ENCODE measurements around the gene CLDN7. TPM values are rescaled to one million over a fixed set of nuclear protein-coding genes. Genes with fewer than 3 reads are reported as not detected.

CLDN7 gene
- total and polyA plus RNA-seq, 9 donors: 0.28 to 8.8 (median 1.5) TPM

DNA sequence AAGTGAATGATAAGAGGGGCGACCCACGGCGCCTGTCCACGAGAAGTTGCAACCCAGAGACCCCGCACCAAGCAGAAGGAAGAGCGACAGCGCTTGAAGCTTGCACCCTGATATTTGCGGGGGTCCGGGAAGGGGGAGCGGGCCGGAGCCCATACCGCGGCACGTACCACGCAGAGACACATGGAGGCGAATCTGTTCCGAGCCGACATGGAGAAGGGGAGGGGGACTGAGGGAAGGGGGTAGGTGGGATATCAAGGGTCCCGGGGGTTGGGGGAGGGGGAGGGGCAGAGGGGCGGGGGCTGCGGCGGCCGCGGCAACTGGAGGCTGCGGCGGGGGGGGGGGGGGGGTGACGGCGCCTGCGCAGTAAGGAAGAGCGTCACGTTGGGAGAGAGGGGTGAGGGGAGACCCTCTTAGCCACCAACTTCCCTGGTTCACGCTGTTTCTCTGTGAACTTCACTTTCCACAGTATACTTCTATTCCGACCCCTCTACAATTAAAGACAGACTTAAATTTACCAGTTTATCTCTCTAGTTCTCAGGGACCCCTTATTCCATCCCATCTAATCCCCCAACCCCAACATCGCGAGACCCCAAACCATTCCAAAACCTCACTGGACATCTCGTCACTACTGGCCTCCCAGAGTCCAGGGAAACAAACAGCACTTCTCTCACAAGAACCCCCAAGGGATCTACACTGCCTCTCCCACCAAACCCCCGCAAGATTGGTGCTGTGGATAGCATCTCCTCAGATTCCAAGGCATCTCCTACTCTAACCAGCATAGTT, 50.6 kb downstream of the CLDN7 start:
- Histone ChIP-seq H3K36me3 (ENCODE audit: control insufficient read depth, insufficient read depth, low read length) (no peaks in the 10 kb centered on the region), H3K27ac (ENCODE audit: low read length) (no peak overlapping the region), H3K4me1 (ENCODE audit: control insufficient read depth, insufficient read depth, low read length) (peaks cover 58% of the 10 kb centered on the region), H3K4me3 (ENCODE audit: low read length) (no peak overlapping the region), H3K9me3 (replicated peaks; ENCODE audit: control insufficient read depth, low read depth, low read length) (no peaks in the 10 kb centered on the region), H3K27me3 (ENCODE audit: control insufficient read depth, insufficient read depth, low read length) (peaks cover 7% of the 10 kb centered on the region)
- 13% methylated on average over 12 of the region's 37 CpGs for WGBS (ENCODE audit: insufficient coverage)
- no peak for DNase-seq

Other genes with a start within 250 kb of the CLDN7 start
Only the 30 nearest of the 35 such genes appear.
- gene SLC16A11, start 218.4 kb downstream of the CLDN7 start, total RNA-seq: 0.04 TPM
- gene SLC16A11, start 218.4 kb downstream of the CLDN7 start, polyA plus RNA-seq (ENCODE audit: insufficient read depth in 1 of 8, insufficient read length in 8 of 8, low replicate concordance in 1 of 8): under 1 TPM in 7 of 8 donors, not detected in 1; 0.10 to 0.37 (median 0.15) TPM
- gene CLEC10A, start 182.2 kb downstream of the CLDN7 start, total RNA-seq: 1.9 TPM
- gene CLEC10A, start 182.2 kb downstream of the CLDN7 start, polyA plus RNA-seq (ENCODE audit: insufficient read depth in 1 of 8, insufficient read length in 8 of 8, low replicate concordance in 1 of 8): 1 to 10 TPM in 7 of 8 donors, under 1 TPM in 1; 0.96 to 1.9 (median 1.5) TPM
- gene ASGR2, start 147.7 kb downstream of the CLDN7 start, total RNA-seq: 0.04 TPM
- gene ASGR2, start 147.7 kb downstream of the CLDN7 start, polyA plus RNA-seq (ENCODE audit: insufficient read depth in 1 of 8, insufficient read length in 8 of 8, low replicate concordance in 1 of 8): 1 to 10 TPM in 1 of 8 donors, under 1 TPM in 7; 0.30 to 1.1 (median 0.44) TPM
- gene ASGR1, start 83.1 kb downstream of the CLDN7 start, total RNA-seq: 1.5 TPM
- gene ASGR1, start 83.1 kb downstream of the CLDN7 start, polyA plus RNA-seq (ENCODE audit: insufficient read depth in 1 of 8, insufficient read length in 8 of 8, low replicate concordance in 1 of 8): 1 to 10 TPM; 1.5 to 3.4 (median 2.3) TPM
- 12.7 TPM for gene DLG4, start 42.6 kb downstream of the CLDN7 start, total RNA-seq
- gene DLG4, start 42.6 kb downstream of the CLDN7 start, polyA plus RNA-seq (ENCODE audit: insufficient read depth in 1 of 8, insufficient read length in 8 of 8, low replicate concordance in 1 of 8): 10 to 100 TPM; 16.7 to 33.9 (median 22.9) TPM
- 276 TPM for gene ACADVL, start 42.5 kb downstream of the CLDN7 start, total RNA-seq
- 100 to 1,000 TPM; 251 to 312 (median 283) TPM for gene ACADVL, start 42.5 kb downstream of the CLDN7 start, polyA plus RNA-seq (ENCODE audit: insufficient read depth in 1 of 8, insufficient read length in 8 of 8, low replicate concordance in 1 of 8)
- gene DVL2, start 28.0 kb downstream of the CLDN7 start, total RNA-seq: 34.1 TPM
- 10 to 100 TPM; 31.2 to 43.3 (median 40.0) TPM for gene DVL2, start 28.0 kb downstream of the CLDN7 start, polyA plus RNA-seq (ENCODE audit: insufficient read depth in 1 of 8, insufficient read length in 8 of 8, low replicate concordance in 1 of 8)
- gene PHF23, start 23.0 kb downstream of the CLDN7 start, total RNA-seq: 29.1 TPM
- gene PHF23, start 23.0 kb downstream of the CLDN7 start, polyA plus RNA-seq (ENCODE audit: insufficient read depth in 1 of 8, insufficient read length in 8 of 8, low replicate concordance in 1 of 8): 10 to 100 TPM; 32.8 to 47.8 (median 40.0) TPM
- gene GABARAP, start 20.0 kb downstream of the CLDN7 start, total RNA-seq: 324 TPM
- gene GABARAP, start 20.0 kb downstream of the CLDN7 start, polyA plus RNA-seq (ENCODE audit: insufficient read depth in 1 of 8, insufficient read length in 8 of 8, low replicate concordance in 1 of 8): 100 to 1,000 TPM; 308 to 363 (median 333) TPM
- gene CTDNEP1, start 10.7 kb downstream of the CLDN7 start, total RNA-seq: 43.4 TPM
- gene CTDNEP1, start 10.7 kb downstream of the CLDN7 start, polyA plus RNA-seq (ENCODE audit: insufficient read depth in 1 of 8, insufficient read length in 8 of 8, low replicate concordance in 1 of 8): 100 to 1,000 TPM; 152 to 181 (median 165) TPM
- gene ELP5, start 10.3 kb downstream of the CLDN7 start, total RNA-seq: 45.4 TPM
- 10 to 100 TPM; 36.7 to 64.6 (median 39.6) TPM for gene ELP5, start 10.3 kb downstream of the CLDN7 start, polyA plus RNA-seq (ENCODE audit: insufficient read depth in 1 of 8, insufficient read length in 8 of 8, low replicate concordance in 1 of 8)
- 21.3 TPM for gene SLC2A4, start 19.2 kb upstream of the CLDN7 start, total RNA-seq
- gene SLC2A4, start 19.2 kb upstream of the CLDN7 start, polyA plus RNA-seq (ENCODE audit: insufficient read depth in 1 of 8, insufficient read length in 8 of 8, low replicate concordance in 1 of 8): 10 to 100 TPM in 6 of 8 donors, 1 to 10 TPM in 2; 7.1 to 35.3 (median 24.5) TPM
- gene YBX2, start 32.2 kb upstream of the CLDN7 start, total RNA-seq: 0.58 TPM
- gene YBX2, start 32.2 kb upstream of the CLDN7 start, polyA plus RNA-seq (ENCODE audit: insufficient read depth in 1 of 8, insufficient read length in 8 of 8, low replicate concordance in 1 of 8): 1 to 10 TPM in 6 of 8 donors, under 1 TPM in 2; 0.36 to 2.7 (median 1.4) TPM
- 175 TPM for gene EIF5A, start 45.1 kb upstream of the CLDN7 start, total RNA-seq
- 100 to 1,000 TPM; 266 to 372 (median 330) TPM for gene EIF5A, start 45.1 kb upstream of the CLDN7 start, polyA plus RNA-seq (ENCODE audit: insufficient read depth in 1 of 8, insufficient read length in 8 of 8, low replicate concordance in 1 of 8)
- 34.7 TPM for gene GPS2, start 52.9 kb upstream of the CLDN7 start, total RNA-seq
- 10 to 100 TPM; 57.5 to 65.9 (median 59.8) TPM for gene GPS2, start 52.9 kb upstream of the CLDN7 start, polyA plus RNA-seq (ENCODE audit: insufficient read depth in 1 of 8, insufficient read length in 8 of 8, low replicate concordance in 1 of 8)
- 17.7 TPM for gene NEURL4, start 66.9 kb upstream of the CLDN7 start, total RNA-seq
- gene NEURL4, start 66.9 kb upstream of the CLDN7 start, polyA plus RNA-seq (ENCODE audit: insufficient read depth in 1 of 8, insufficient read length in 8 of 8, low replicate concordance in 1 of 8): 10 to 100 TPM; 13.3 to 21.7 (median 19.2) TPM
- 12.1 TPM for gene ACAP1, start 74.1 kb upstream of the CLDN7 start, total RNA-seq
- gene ACAP1, start 74.1 kb upstream of the CLDN7 start, polyA plus RNA-seq (ENCODE audit: insufficient read depth in 1 of 8, insufficient read length in 8 of 8, low replicate concordance in 1 of 8): 10 to 100 TPM in 2 of 8 donors, 1 to 10 TPM in 6; 4.7 to 10.2 (median 7.2) TPM
- 4.7 TPM for gene KCTD11, start 89.7 kb upstream of the CLDN7 start, total RNA-seq
- 10 to 100 TPM in 1 of 8 donors, 1 to 10 TPM in 7; 6.8 to 10.5 (median 7.9) TPM for gene KCTD11, start 89.7 kb upstream of the CLDN7 start, polyA plus RNA-seq (ENCODE audit: insufficient read depth in 1 of 8, insufficient read length in 8 of 8, low replicate concordance in 1 of 8)
- gene TMEM95, start 92.7 kb upstream of the CLDN7 start, total RNA-seq: not detected
- gene TMEM95, start 92.7 kb upstream of the CLDN7 start, polyA plus RNA-seq (ENCODE audit: insufficient read depth in 1 of 8, insufficient read length in 8 of 8, low replicate concordance in 1 of 8): not detected
- 0.31 TPM for gene TNK1, start 118.6 kb upstream of the CLDN7 start, total RNA-seq
- 1 to 10 TPM in 2 of 8 donors, under 1 TPM in 6; 0.23 to 1.3 (median 0.70) TPM for gene TNK1, start 118.6 kb upstream of the CLDN7 start, polyA plus RNA-seq (ENCODE audit: insufficient read depth in 1 of 8, insufficient read length in 8 of 8, low replicate concordance in 1 of 8)
- gene PLSCR3, start 132.0 kb upstream of the CLDN7 start, total RNA-seq: 14.2 TPM
- 10 to 100 TPM; 24.2 to 38.9 (median 30.0) TPM for gene PLSCR3, start 132.0 kb upstream of the CLDN7 start, polyA plus RNA-seq (ENCODE audit: insufficient read depth in 1 of 8, insufficient read length in 8 of 8, low replicate concordance in 1 of 8)
- 100 TPM for gene TMEM256, start 141.6 kb upstream of the CLDN7 start, total RNA-seq
- 10 to 100 TPM; 45.4 to 70.0 (median 57.7) TPM for gene TMEM256, start 141.6 kb upstream of the CLDN7 start, polyA plus RNA-seq (ENCODE audit: insufficient read depth in 1 of 8, insufficient read length in 8 of 8, low replicate concordance in 1 of 8)
- gene NLGN2, start 145.4 kb upstream of the CLDN7 start, total RNA-seq: 7.7 TPM
- 10 to 100 TPM; 20.6 to 36.2 (median 27.0) TPM for gene NLGN2, start 145.4 kb upstream of the CLDN7 start, polyA plus RNA-seq (ENCODE audit: insufficient read depth in 1 of 8, insufficient read length in 8 of 8, low replicate concordance in 1 of 8)
- gene SPEM1, start 157.8 kb upstream of the CLDN7 start, total RNA-seq: not detected
- not detected for gene SPEM1, start 157.8 kb upstream of the CLDN7 start, polyA plus RNA-seq (ENCODE audit: insufficient read depth in 1 of 8, insufficient read length in 8 of 8, low replicate concordance in 1 of 8)
- gene SPEM2, start 163.1 kb upstream of the CLDN7 start, total RNA-seq: not detected
- not detected for gene SPEM2, start 163.1 kb upstream of the CLDN7 start, polyA plus RNA-seq (ENCODE audit: insufficient read depth in 1 of 8, insufficient read length in 8 of 8, low replicate concordance in 1 of 8)
- gene SPEM3, start 166.4 kb upstream of the CLDN7 start, total RNA-seq: not detected
- under 1 TPM in 1 of 8 donors, not detected in 7; 0.26 TPM for gene SPEM3, start 166.4 kb upstream of the CLDN7 start, polyA plus RNA-seq (ENCODE audit: insufficient read depth in 1 of 8, insufficient read length in 8 of 8, low replicate concordance in 1 of 8)
- gene TMEM102, start 173.0 kb upstream of the CLDN7 start, total RNA-seq: 0.93 TPM
- gene TMEM102, start 173.0 kb upstream of the CLDN7 start, polyA plus RNA-seq (ENCODE audit: insufficient read depth in 1 of 8, insufficient read length in 8 of 8, low replicate concordance in 1 of 8): 1 to 10 TPM in 4 of 8 donors, under 1 TPM in 4; 0.72 to 1.7 (median 0.95) TPM
- gene FGF11, start 177.0 kb upstream of the CLDN7 start, total RNA-seq: 1.6 TPM
- 1 to 10 TPM; 1.0 to 4.8 (median 2.1) TPM for gene FGF11, start 177.0 kb upstream of the CLDN7 start, polyA plus RNA-seq (ENCODE audit: insufficient read depth in 1 of 8, insufficient read length in 8 of 8, low replicate concordance in 1 of 8)
- gene CHRNB1, start 182.6 kb upstream of the CLDN7 start, total RNA-seq: 52.8 TPM
- gene CHRNB1, start 182.6 kb upstream of the CLDN7 start, polyA plus RNA-seq (ENCODE audit: insufficient read depth in 1 of 8, insufficient read length in 8 of 8, low replicate concordance in 1 of 8): 10 to 100 TPM; 58.0 to 80.8 (median 70.9) TPM
- 14.1 TPM for gene ZBTB4, start 217.2 kb upstream of the CLDN7 start, total RNA-seq
- 10 to 100 TPM; 20.1 to 31.6 (median 24.5) TPM for gene ZBTB4, start 217.2 kb upstream of the CLDN7 start, polyA plus RNA-seq (ENCODE audit: insufficient read depth in 1 of 8, insufficient read length in 8 of 8, low replicate concordance in 1 of 8)

Data from muscle of leg (tissue), 11 donors.